IPS-NIHi11 (cell line): ENCODE data around the gene ZDHHC14.

Experiments used
- DNase-seq: peaks from one replicate; pipeline ENCODE4 v3.0.0; 2012; ENCODE audit warnings: mixed read lengths, low spot score

The ZDHHC14 gene

DNA sequence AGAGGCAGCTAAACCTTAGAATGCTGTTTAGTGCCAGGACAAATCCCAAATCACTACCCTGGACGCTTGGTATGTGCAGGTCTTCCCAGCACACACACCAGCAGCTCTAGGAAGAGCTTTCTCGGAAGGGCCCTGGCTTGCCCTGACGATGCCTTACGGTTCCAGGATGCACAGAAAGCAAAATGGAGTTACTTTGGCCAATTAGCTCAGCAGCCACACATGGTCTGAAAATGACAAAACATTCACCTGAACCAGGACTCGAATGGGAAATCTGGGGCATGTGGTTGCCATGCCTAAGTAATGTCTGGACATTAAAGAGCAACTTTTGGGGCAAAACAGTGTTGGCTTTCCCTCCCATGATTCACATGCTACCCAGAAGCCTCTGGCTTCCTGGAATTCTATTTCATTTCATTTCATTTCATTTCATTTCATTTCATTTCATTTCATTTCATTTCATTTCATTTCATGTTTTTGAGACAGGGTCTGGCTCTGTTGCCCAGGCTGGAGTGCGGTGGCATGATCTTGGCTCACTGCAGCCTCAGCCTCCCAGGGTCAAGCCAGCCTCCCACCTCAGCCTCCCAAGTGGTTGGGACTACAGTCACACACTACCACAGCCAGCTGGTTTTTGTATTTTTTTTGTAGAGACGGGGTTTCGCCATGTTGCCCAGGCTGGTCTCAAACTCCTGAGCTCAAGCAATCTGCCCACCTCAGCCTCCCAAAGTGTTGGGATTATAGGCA lies 153.3 kb downstream of the ZDHHC14 start:
- DNase-seq, result no peak

DNA sequence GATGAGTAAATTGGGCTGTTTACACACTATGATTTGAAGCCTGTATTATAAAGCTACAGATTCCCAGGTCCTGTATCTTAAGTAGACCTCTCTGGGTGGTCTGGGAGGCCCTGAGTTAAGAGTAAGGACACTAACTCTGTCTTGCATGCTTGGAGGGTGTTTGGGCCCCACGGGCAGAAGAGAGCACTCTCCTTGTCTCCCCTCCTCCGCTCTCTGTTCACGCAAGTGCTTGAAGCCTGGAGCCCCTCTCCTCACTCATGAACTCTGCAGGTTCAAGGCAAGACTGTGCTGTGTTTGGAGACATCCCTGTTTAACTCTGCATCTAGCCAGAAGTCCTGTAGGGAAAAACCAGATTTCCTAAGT lies 154.0 kb downstream of the ZDHHC14 start:
- no peak for DNase-seq

DNA sequence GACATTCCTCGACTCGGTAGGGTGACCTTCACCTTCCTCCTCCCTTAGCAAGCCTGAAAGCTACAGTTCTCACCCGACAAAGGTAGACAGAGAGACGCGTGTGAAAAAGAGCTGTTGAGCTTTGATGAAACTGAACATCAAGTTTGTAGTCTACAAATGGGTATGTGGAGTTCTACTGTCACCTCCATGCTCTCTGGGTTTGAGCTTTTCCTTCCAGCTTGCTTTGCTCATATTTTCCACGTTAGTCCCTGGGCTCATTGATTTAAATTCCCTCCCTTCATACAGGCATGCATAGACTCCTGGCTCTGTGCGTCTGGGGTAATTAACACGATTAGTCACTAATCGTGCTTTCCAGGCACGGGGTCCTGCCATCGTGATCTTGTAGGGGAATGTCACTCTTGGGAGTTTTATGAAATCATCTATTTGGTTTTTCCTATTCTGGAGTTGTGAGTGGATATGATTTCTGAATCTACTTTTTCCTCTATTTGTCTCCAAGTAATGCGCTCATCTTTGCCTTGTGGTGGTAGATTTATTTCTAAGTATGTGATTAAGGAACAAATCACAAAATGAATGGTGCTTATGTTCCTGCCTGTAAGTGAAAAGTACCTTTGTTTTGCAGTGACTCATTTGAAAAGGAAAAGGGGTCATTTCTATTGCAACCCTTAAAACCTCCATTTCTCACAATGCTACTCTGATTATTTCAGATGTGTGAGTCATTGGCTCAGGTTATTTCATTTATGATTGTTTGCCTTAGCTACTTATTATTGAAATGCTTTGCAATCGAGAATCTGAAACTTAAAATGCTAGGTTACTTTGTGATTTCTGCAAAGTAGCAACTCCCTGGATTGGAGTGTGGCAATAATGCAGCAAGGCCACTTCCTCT lies 154.6 kb downstream of the ZDHHC14 start:
- DNase-seq, result no peak

DNA sequence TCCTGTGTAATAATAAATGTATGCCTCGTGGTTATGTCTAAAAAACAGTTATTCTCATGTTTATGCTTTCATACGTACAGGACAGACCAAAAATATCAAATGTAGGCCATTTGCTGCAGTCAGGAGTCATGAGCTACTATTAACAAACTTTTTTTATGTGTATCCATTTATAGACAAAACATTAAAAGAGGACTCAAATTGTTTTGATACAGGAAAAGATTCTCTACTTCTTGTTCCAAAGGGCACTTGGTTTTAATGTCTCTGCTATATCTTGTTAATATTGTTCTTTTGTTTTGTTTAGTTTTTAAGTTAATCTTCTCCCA lies 155.2 kb downstream of the ZDHHC14 start:
- DNase-seq, result no peak

DNA sequence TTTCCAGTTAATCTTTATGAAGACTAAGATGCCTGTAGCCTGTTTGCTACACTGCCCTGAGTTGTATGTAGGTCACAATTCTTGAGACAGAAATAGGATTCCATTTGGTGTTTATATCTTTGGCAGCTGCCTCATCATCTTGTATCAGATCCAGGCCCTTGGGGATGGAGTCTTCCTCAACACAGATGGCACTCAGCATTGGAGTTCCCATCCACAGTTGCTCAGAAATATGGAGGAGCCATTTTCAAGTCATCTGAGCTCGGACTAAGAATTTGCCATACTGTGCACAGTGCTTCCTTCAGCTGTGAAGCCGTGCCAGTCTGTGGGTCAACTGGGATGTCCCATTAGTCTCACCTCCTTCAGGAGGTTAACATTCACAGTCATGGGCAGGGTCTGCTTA lies 156.6 kb downstream of the ZDHHC14 start:
- no peak for DNase-seq

DNA sequence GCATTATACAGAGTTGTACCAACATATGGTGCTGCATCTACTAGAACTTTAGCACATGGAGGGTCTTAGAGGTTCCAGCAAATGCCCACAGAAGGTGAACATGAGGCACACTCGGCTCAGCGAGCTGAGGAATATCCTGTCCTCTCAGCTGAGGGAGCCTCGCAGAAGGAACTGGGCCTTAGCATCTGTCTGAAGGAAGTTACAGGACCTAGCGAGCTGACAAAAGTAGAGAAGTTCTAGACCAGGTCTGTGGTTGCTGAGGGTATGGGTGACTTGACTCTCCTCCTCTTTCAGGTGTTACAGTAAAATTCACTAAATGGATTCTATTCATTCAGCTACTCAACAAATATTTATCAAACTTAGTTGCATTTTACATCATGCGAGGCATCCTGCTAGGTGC lies 157.2 kb downstream of the ZDHHC14 start:
- no peak for DNase-seq

DNA sequence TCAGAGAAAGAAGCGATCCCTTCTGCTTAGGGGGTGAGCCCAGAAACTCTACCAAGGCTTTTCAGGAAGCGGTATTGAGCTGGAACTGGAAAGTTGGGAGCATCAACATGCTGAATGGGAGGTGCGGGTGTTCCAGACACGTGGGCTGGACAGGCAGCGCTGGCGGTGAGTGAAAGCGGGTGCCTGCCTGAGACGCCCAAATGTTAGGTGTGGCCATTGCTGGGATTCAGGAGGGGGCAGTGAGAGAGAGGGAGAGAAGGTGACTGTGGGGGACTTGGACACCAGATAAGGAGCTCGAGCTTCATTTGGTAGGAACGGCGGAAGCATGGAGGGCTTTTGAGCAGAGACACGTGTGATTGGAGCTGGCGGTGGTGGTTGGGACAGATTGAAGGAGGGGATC lies 157.7 kb downstream of the ZDHHC14 start:
- DNase-seq, result no peak

DNA sequence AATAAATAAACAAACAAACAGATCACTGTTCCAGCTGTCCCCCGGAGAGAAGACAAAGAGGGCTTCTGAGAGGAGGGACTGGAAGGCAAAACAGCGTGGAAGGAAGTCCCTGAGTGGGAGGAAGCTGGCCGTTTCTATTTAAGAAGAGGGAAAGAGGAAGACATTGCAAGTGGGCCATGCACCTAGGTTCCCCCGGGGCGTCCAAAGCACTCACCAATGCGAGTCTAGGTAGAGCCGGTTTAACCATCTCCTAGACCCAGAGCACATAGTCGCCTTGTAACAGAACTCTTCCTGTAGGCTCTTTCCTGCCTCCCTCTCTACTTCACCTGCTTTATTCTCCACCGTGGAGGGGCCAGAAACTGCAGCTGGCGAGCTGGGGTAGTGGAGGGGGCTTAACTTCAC lies 158.4 kb downstream of the ZDHHC14 start:
- DNase-seq, result no peak

DNA sequence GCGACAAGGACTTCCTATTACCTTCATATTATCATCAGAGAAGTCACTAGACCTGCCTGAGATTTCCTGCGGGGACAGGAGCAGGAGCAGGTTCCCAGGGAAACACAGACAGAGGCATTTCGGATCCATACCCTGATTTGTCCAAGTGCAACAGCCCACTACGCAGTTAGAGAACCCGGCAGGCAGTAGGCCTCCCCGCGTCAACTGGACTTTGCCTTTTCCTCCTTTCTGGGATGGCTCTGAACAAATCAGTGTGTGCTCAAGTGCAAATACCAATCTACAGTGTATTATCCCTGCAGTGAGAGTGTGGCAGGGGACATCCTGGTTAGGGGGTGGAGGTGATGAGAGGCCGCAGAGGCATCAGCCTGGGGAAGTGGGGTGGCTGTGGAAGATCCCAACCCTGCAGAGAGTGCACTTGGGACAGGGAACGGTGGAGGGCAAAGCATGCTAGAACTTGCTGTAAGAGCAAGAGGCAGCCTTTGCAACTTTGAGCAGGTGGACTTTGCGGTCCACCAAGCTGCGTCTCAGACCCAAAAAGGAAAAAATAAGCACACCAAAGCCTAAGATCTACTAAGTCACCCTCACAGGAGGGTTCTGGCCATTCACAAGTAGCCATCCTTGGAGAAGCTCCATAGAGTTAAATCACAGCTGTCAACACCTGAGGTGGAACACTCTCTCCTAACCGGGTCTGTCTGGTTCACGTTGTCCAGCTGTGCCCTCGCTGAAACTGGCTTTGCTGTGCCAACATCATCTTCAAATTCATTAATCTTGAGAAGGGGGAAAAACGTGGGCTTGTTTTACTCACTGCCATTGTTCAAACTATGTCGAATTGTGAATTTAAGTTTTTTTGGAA lies 159.1 kb downstream of the ZDHHC14 start:
- no peak for DNase-seq

DNA sequence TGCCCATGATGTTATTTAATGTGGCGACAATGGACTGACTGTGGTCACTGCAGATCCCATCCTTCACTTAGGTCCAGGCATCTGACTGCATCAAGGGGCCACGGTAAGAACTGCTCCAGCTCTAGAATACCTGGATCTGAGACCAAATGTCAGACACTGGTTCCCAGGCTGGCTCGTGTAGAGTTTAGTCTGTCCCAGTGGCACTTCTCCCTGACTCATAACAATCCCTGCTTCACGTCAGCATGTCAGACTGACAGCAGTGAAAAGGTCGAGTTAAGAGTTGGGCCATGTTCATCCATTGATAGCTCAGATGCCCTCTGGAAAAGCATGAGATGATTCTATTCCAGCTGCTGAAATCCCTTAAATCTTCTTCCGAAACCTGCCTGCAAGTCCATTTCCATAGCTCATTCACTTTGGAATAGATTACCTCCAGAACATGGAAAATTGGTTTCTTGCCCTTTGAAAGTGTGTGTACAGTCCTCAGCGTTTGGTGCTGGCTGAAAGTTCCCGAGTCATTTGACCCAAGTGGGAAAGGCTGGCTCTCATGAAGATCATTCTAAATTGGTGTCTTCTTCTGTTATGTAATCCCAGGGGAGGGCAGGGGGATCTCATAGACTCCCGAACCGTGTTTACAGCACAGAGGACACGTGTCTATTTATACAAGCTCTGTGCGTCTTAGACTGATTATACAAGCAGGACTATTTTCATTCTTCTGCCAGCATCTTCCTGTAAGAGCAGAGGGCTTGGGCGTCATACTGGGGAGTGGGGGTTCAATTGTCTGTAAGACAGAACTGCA lies 160.8 kb downstream of the ZDHHC14 start:
- no peak for DNase-seq

DNA sequence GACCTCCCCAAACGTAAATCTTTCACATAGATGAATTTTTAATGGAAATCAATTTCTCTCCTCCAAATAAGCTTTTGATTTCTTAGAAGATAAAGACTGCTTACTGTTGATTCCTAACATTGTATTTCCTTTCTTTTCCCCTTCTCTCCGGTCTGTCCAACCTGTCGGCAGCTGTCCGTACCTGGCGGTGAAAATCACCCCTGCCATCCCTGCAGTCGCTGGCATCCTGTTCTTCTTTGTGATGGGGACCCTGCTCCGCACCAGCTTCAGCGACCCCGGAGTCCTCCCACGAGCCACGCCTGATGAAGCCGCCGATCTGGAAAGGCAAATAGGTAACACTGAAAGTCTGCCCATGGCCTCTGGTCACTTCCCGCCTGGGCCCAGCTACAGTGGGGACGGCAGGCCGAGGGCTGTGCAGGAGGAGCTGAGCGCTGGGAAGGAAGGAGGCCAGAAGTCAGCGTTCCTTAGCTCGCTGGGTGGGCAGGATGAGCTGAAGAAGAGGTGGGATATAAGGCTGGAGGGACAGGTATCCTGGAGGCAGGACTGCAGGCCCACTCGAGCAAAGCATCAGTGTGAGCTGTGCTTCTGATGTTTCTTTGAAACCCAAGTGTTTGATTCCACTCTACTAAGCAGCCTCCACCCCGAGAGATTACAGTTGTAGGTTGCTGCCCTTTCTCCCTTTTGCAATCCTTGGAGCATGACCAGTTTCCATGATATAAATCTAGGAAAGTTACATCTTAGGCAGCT lies 161.6 kb downstream of the ZDHHC14 start:
- no peak for DNase-seq

DNA sequence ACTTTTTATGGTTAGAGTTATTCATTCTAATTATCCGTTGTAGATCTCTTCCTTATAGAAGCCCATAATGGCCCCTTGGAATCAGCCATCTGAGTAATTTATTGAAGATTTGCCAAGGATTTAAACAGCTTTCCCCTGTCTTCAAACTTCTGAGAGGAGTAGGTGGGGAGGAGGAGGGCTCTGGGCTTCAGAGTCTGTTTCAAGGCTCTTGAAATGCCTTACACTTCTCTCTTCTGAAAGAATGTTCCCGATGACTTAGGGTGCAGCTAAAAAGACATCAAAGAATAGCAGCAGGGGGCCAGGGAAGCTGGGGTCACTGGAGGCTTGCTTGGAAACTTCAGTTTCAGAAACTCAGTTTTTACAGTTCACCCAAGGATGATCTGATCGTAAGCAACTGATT lies 165.3 kb downstream of the ZDHHC14 start:
- DNase-seq, result no peak

DNA sequence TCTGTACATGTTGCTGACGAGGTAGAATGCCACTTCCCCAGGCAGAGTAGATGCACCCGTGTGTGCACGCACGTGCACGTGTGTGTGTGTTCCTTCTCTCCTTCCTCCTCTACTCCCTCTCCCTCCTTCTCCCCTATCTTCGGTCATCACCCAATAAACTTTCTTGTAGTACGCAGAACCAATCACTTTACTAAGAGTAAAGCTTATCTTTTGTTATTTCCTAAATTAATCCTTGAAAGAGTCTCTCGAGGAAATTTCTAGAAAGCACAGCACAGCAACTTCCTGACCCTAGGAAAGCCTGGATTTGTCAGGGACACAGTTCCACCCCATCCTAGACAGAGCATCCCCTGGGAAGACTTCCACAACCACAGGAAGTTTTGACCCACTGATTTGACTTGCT lies 166.1 kb downstream of the ZDHHC14 start:
- DNase-seq, result no peak

DNA sequence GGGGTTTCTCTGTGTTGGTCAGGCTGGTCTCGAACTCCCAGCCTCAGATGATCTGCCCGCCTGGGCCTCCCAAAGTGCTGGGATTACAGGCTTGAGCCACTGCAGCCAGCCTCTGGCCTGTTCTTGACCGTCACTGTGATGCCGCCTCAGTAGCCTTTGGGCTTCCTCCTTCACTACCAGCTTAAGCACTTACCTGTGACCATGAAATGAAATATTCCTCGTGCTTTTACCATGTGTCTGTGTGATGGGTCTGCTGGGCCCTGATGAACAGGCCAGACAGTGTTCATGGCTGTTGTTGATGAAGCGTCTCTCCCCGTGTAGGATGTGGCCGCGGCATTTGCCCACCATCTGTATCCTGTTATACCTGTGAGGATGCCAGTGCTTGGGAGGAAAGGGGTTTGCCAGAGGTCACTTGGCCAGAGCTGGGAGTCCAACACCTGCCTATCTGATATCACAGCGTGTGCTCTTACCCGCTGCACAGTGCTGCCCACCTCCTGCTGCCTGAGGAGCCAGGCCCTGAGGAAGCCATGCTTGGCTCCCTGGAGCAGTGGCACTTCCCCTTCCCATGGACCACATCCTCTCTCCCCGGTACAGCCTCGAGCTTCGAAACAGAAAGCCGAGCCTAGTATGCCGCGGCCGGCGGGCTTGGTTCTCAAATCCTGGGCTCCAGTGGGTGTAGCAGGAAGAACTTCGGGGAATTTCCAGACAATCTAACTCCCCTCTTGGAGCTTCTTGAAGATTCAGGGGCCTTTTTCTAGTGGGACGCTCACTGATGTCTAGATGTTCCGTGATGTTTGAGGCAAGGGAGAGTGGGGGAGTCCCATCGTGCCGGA lies 167.9 kb downstream of the ZDHHC14 start:
- DNase-seq, result no peak

DNA sequence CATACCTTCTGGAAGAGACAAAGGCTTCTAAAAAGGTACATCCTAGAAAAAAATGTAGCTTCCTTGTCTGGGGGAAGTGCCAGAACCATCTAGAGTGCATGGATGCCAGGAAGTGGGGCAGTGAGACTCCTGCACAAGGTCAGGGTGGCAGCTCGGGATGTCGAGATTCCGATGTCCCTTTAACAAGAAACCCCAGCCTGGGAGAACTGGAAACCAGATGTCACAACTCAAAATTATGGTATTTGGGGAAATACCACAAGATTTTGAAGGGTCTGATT lies 168.4 kb downstream of the ZDHHC14 start:
- DNase-seq, result no peak

DNA sequence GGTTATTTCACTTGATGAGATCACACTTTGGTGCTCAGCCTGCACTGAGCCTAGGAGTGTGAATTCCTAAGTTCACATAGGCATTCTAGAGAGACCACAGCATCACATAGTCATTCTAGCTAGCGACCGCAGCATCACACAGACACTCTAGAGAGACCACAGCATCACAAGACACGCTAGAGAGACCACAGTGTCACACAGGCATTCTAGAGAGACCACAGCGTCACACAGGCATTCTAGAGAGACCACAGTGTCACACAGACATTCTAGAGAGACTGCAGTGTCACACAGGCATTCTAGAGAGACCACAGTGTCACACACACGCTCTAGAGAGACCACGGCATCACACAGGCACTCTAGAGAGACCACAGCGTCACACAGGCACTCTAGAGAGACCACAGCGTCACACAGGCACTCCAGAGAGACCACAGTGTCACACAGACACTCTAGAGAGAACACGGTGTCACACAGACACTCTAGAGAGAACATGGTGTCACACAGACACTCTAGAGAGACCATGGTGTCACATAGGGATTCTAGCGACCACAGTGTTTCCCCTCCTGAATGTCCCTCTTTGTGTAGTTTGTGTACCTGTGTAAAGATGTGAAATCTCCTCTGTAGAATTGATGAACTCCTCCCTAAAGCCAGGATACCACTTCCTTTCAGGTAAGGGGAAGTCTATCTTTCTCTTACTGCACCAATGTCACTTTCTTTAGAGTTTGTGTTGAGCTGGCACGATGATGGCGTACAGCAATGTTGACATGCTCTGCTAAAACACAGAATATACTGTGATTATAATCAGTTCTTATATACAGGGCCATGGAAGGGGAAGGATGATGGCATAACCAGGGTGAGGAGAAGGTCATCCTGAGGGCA lies 169.4 kb downstream of the ZDHHC14 start:
- no peak for DNase-seq

DNA sequence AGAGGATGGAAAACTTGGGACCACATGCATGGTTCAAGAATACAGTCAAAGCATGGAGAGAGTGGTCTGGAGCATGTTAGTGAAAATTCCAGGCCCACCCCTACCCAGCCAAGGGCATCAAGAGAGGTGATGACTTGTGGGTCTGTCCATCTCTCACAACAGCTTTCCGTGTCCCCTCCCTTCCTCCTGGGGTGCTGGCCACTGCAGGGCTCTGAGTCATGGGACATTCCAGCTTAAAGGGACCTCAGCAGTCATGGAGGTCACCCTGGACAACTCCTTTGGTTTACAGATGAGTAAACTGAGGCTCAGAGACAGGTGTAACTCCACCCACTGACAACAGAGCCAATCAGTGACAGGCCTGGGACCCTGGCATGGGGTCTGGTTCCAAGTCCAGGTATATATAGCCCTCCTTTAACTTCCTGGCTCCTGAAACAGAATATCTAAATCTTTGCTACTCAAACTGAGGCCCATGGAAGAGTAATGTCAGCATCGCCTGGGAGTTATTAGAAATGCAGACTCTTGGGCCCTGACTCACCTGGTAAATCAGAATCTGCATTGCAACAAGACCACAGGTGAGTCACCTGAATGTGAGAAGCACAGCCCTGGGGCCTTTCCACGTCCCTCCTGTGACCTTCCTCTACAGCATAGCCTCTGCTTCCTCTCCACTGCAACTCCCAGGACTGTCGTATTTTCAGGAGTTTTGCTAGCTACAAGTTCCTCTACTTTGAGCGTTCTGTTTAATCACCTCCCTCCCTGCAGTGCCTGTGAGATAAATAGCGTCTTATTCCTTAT lies 170.2 kb downstream of the ZDHHC14 start:
- no peak for DNase-seq

DNA sequence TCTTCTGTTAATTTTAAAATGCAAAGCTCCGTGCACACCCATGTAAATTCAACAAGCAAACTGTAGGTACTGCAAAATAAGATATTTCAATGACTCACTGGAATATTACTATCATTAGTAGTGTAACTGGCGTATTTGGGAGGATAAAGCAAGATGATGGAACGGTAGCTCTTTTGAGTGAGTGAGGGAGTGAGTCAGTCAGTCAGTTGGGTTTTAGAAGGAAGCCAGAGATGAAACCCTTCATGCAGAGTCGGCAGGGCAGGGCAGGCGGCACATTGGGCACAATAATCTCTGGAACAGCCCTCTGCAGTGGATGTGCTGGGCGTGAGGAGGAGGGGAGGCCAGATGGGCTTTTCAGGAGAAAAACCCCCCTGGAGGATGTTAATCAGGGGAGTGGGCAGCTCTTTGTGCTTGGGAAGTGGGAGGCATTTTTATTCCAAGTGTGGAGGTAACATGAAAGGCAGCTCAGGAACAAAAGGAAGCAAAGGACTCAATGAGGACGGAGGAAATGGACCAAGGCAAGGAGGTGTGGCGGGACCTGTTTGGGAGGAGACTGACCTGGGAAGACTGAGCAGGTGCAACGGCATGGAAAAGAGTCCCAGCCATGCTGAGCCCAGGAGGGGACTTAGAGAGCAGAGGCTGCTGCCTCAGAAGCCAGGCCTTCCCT lies 171.2 kb downstream of the ZDHHC14 start:
- DNase-seq, result peak; percentile 75
